Ecto neural progenitor cell (in vitro differentiated cells): ENCODE measurements around the gene CHDH.

Experiments
- DNase-seq: peaks from one replicate; pipeline ENCODE4 v3.0.0-alpha.2; 2018; ENCODE audit warnings: low spot score

The CHDH gene

GRCh38 chr3:53808496-53808895 is 37.7 kb downstream of the CHDH start:
- DNase-seq, result no peak

- no peak for DNase-seq
Observed at GRCh38 chr3:53807117-53807810, 39.0 kb downstream of the CHDH start.

GRCh38 chr3:53806182-53807116 is 39.8 kb downstream of the CHDH start:
- no peak for DNase-seq

GRCh38 chr3:53805463-53806159 is 40.6 kb downstream of the CHDH start:
- no peak for DNase-seq

GRCh38 chr3:53804697-53805462 is 41.3 kb downstream of the CHDH start:
- DNase-seq, result no peak

- no peak for DNase-seq
Observed at GRCh38 chr3:53803816-53804695, 42.2 kb downstream of the CHDH start.

GRCh38 chr3:53803124-53803815 is 42.9 kb downstream of the CHDH start:
- no peak for DNase-seq

- no peak for DNase-seq
Observed at GRCh38 chr3:53802256-53802880, 43.9 kb downstream of the CHDH start.

- DNase-seq, result no peak
Observed at GRCh38 chr3:53801319-53801718, 44.9 kb downstream of the CHDH start.

GRCh38 chr3:53800041-53800906 is 45.9 kb downstream of the CHDH start:
- no peak for DNase-seq

- no peak for DNase-seq
Observed at GRCh38 chr3:53799338-53799865, 46.8 kb downstream of the CHDH start.

GRCh38 chr3:53798144-53798543 is 48.1 kb downstream of the CHDH start:
- no peak for DNase-seq

GRCh38 chr3:53795789-53796560 is 50.2 kb downstream of the CHDH start:
- no peak for DNase-seq

- DNase-seq, result no peak
Observed at GRCh38 chr3:53795176-53795575, 51.0 kb downstream of the CHDH start.

GRCh38 chr3:53794597-53794996 is 51.6 kb downstream of the CHDH start:
- no peak for DNase-seq

GRCh38 chr3:53792866-53793265 is 53.4 kb downstream of the CHDH start:
- no peak for DNase-seq

- DNase-seq, result no peak
Observed at GRCh38 chr3:53791317-53791716, 54.9 kb downstream of the CHDH start.

- no peak for DNase-seq
Observed at GRCh38 chr3:53790470-53790869, 55.7 kb downstream of the CHDH start.
